A549 (cell line): Measurements from ENCODE around the gene PCYT2. TPM values are rescaled to one million over a fixed set of nuclear protein-coding genes. Genes with fewer than 3 reads are reported as not detected.

Source experiments
- ATAC-seq, 2 experiments: fragments of 200-7000 bp in 1 of 2; fragments of >200 bp in 1 of 2; cut with Nextera tagmentation in 1 of 2; cut with Tn5 transposase in 1 of 2; 3 replicates each; pipeline versions ENCODE4 v1.8.0 to v1.9.1; 2018 to 2020; ENCODE audit warnings: mild to moderate bottlenecking in 1 of 2, moderate library complexity in 1 of 2
- CTCF ChIA-PET: fragments of 300-600 bp; sonication (Branson Sonifier 250); formaldehyde crosslinking; extraction: SDS; loops from one replicate; lab custom pipeline; 2021; ENCODE audit warnings: antibody characterized with exemption, inconsistent platforms; lab: Yijun Ruan, JAX
- POLR2A ChIA-PET: fragments of 350-600 bp; formaldehyde crosslinking; extraction: SDS; loops from one replicate; lab custom pipeline; 2021; ENCODE audit warnings: antibody characterized with exemption, inconsistent platforms; lab: Yijun Ruan, JAX
- DNase-seq, 2 experiments: peaks; one replicate each; pipeline versions ENCODE4 v3.0.0 to v3.0.0-alpha.2; 2011 to 2016; ENCODE audit warnings: low read depth in 1 of 2, low spot score in 1 of 2
- FAIRE-seq: peaks from 2 replicates; lab custom pipeline; 2011; peaks lifted over from hg19 to GRCh38; lab: Jason Lieb, UNC
- H3K27ac ChIP-seq, 2 experiments: fragments of >200 bp; sonication (Bioruptor Twin); formaldehyde crosslinking; 3 replicates each; pipeline ENCODE4 v1.5.1; 2016 to 2017
- H3K4me1 ChIP-seq: fragments of >200 bp; sonication (Bioruptor Twin); formaldehyde crosslinking; 3 replicates; pipeline ENCODE4 v1.6.1; 2016
- H3K4me2 ChIP-seq: fragments of >200 bp; sonication (Bioruptor Twin); formaldehyde crosslinking; 3 replicates; pipeline ENCODE4 v1.6.1; 2016
- H3K4me3 ChIP-seq: fragments of >200 bp; sonication (Bioruptor Twin); formaldehyde crosslinking; 3 replicates; pipeline ENCODE4 v1.5.1; 2016
- H3K9me3 ChIP-seq: fragments of >200 bp; sonication (Bioruptor Twin); formaldehyde crosslinking; 3 replicates; pipeline ENCODE4 v1.6.1; 2016
- BCL3 ChIP-seq: fragments of >200 bp; sonication (Bioruptor Twin); formaldehyde crosslinking; IDR thresholded peaks from 3 replicates; pipeline ENCODE4 v1.6.1; 2016
- BHLHE40 ChIP-seq: IDR thresholded peaks from 2 replicates; pipeline ENCODE4 v1.6.1; 2012; ENCODE audit warnings: low read depth, low read length, inconsistent platforms
- EHF ChIP-seq: fragments of 250-450 bp; sonication (Bioruptor Pico); IDR thresholded peaks from 2 replicates; pipeline ENCODE4 v1.5.0; 2020; ENCODE audit warnings: mild to moderate bottlenecking
- EHMT2 ChIP-seq: fragments of 200-600 bp; sonication (generic); IDR thresholded peaks from 2 replicates; pipeline ENCODE4 v1.6.1; 2016; ENCODE audit warnings: antibody characterized with exemption, low read depth, mild to moderate bottlenecking, moderate library complexity
- FOSB ChIP-seq: fragments of 250-450 bp; sonication (Bioruptor Pico); IDR thresholded peaks from 2 replicates; pipeline ENCODE4 v1.5.0; 2020; ENCODE audit warnings: mild to moderate bottlenecking, moderate library complexity
- FOSL2 ChIP-seq, 2 experiments: fragments of 450-650 bp in 1 of 2; fragments of >200 bp in 1 of 2; sonication (Bioruptor Twin) in 1 of 2; formaldehyde crosslinking; IDR thresholded peaks; 2 replicates each; pipeline versions ENCODE4 v1.5.0 to v1.6.1; 2016 to 2020; ENCODE audit warnings: mild to moderate bottlenecking in 1 of 2, moderate library complexity in 1 of 2
- FOXS1 ChIP-seq: fragments of 250-450 bp; sonication (Bioruptor Pico); IDR thresholded peaks from 2 replicates; pipeline ENCODE4 v1.5.0; 2020; ENCODE audit warnings: mild to moderate bottlenecking, moderate library complexity
- HES2 ChIP-seq: fragments of >200 bp; sonication (Bioruptor Twin); formaldehyde crosslinking; IDR thresholded peaks from 2 replicates; pipeline ENCODE4 v1.6.1; 2016
- HOXB13 ChIP-seq: fragments of 250-450 bp; sonication (Bioruptor Pico); IDR thresholded peaks from 2 replicates; pipeline ENCODE4 v1.5.0; 2020; ENCODE audit warnings: low read depth, mild to moderate bottlenecking, moderate library complexity
- HOXB5 ChIP-seq: fragments of 250-450 bp; sonication (Bioruptor Pico); IDR thresholded peaks from 2 replicates; pipeline ENCODE4 v1.5.0; 2020; ENCODE audit warnings: mild to moderate bottlenecking, moderate library complexity
- KDM1A ChIP-seq: fragments of 200-600 bp; sonication (generic); IDR thresholded peaks from 2 replicates; pipeline ENCODE4 v1.6.1; 2016; ENCODE audit warnings: low read depth, mild to moderate bottlenecking
- KDM5A ChIP-seq: fragments of 200-600 bp; sonication (generic); IDR thresholded peaks from 2 replicates; pipeline ENCODE4 v1.6.1; 2016; ENCODE audit warnings: antibody characterized with exemption, mild to moderate bottlenecking
- MAX ChIP-seq: IDR thresholded peaks from 2 replicates; pipeline ENCODE4 v1.6.1; 2012
- MYC ChIP-seq: IDR thresholded peaks from 2 replicates; pipeline ENCODE4 v1.6.1; 2012; ENCODE audit warnings: mild to moderate bottlenecking, inconsistent platforms, low read length, improper control_type of control experiment, borderline replicate concordance
- NPAS2 ChIP-seq: fragments of 250-450 bp; sonication (Bioruptor Pico); IDR thresholded peaks from 2 replicates; pipeline ENCODE4 v1.8.0; 2022; ENCODE audit warnings: mild to moderate bottlenecking, moderate library complexity, borderline replicate concordance
- PBX3 ChIP-seq: IDR thresholded peaks from 2 replicates; pipeline ENCODE4 v1.6.1; 2012
- PHF8 ChIP-seq: fragments of 200-600 bp; sonication (generic); IDR thresholded peaks from 2 replicates; pipeline ENCODE4 v1.6.1; 2016; ENCODE audit warnings: low read depth, mild to moderate bottlenecking, antibody characterized with exemption, moderate library complexity, borderline replicate concordance
- POLR2A ChIP-seq: IDR thresholded peaks from 2 replicates; pipeline ENCODE4 v1.6.1; 2012; ENCODE audit warnings: mild to moderate bottlenecking, low read length
- POLR2AphosphoS2 ChIP-seq: conservative IDR thresholded peaks from 2 replicates; pipeline ENCODE4 v1.6.1; 2012; ENCODE audit warnings: low read length, improper control_type of control experiment, inconsistent platforms
- RNF2 ChIP-seq: fragments of 200-600 bp; sonication (generic); IDR thresholded peaks from 2 replicates; pipeline ENCODE4 v1.6.1; 2016; ENCODE audit warnings: low read depth, mild to moderate bottlenecking, antibody characterized with exemption, moderate library complexity, borderline replicate concordance
- TP53 ChIP-seq: fragments of 250-450 bp; sonication (Bioruptor Pico); IDR thresholded peaks from 2 replicates; pipeline ENCODE4 v1.5.0; 2021; ENCODE audit warnings: mild to moderate bottlenecking, moderate library complexity
- USF2 ChIP-seq: fragments of 450-650 bp; IDR thresholded peaks from 2 replicates; pipeline ENCODE4 v1.6.1; 2014; ENCODE audit warnings: antibody characterized with exemption
- WGBS: methylation state at CpG from one replicate; pipeline ENCODE4 v1.1.6; 2017; ENCODE audit errors: missing lambda C conversion rate; 5-methylcytosine and 5-hydroxymethylcytosine counted together
- polyA plus RNA-seq, 4 experiments: library from polyadenylated mRNA; depleted of rRNA in 3 of 4; stranded (reverse); fragments of >200 nt; fragmentation: RNase III in 1 of 4; extraction: RNeasy Plus Mini Kit Qiagen cat#74134 plus additional on column Dnase treatment in 1 of 4; gene quantifications; 2 replicates in 3 of 4; 3 replicates in 1 of 4; pipeline ENCODE4 v1.2.3, GENCODE V29; 2011 to 2017

The PCYT2 gene
- polyA plus RNA-seq, 2 of the 4 experiments (the other 2 are of a cell fraction), result 7.1 to 17.0 TPM

- Histone ChIP-seq H3K4me1 (peaks cover 50% of the 10 kb centered on the region), H3K9me3 (no peaks in the 10 kb centered on the region), H3K4me3 (peak overlapping the region; percentile 99; the same call in 1 of the 3 replicates), H3K27ac (peak overlapping the region; percentile 97 to 100), H3K4me2 (peak overlapping the region; percentile 97)
- no peak for FAIRE-seq
- peak; percentile 84 for TF ChIP-seq PBX3
- no peak for TF ChIP-seq BHLHE40
- no peak for TF ChIP-seq HOXB13 (CRISPR knock-in tag)
- no peak for TF ChIP-seq USF2
- peak; percentile 83; the same call in 1 of the 2 replicates for TF ChIP-seq POLR2AphosphoS2
- no peak; the same call in 2 of the 3 replicates for TF ChIP-seq BCL3
- TF ChIP-seq EHMT2, result no peak
- TF ChIP-seq PHF8, result no peak
- no peak for TF ChIP-seq HES2
- no peak for TF ChIP-seq FOXS1 (CRISPR knock-in tag)
- no peak for TF ChIP-seq NPAS2 (CRISPR knock-in tag)
- TF ChIP-seq MYC, result no peak
- TF ChIP-seq TP53 (CRISPR knock-in tag), result 0 out of 2 replicates have a peak, but pooled peaks have one; percentile 41
- no peak; the same call in 1 of the 2 replicates for TF ChIP-seq HOXB5 (CRISPR knock-in tag)
- peak; percentile 34; the same call in 1 of the 2 replicates for TF ChIP-seq RNF2
- TF ChIP-seq KDM1A, result no peak
- peak; percentile 21; the same call in 1 of the 2 replicates for TF ChIP-seq POLR2A
- no peak for TF ChIP-seq EHF
- TF ChIP-seq FOSL2 (IDR thresholded peaks at IDR 0.05), result no peak
- TF ChIP-seq FOSL2 (CRISPR knock-in tag; IDR thresholded peaks at IDR 0.05), result no peak
- TF ChIP-seq MAX, result 0 out of 2 replicates have a peak, but pooled peaks have one; percentile 13
- no peak for TF ChIP-seq FOSB
- TF ChIP-seq KDM5A, result no peak
- ChIA-PET POLR2A (interaction anchor here (0.6 to 1.9 kb wide), 4 partner anchors 8 to 309 kb away, joined by 3 to 7 read pairs (median 5); partner anchors contain the start of gene P4HB), CTCF (interaction anchor here (0.6 to 8.6 kb wide), 36 partner anchors 10 to 269 kb away, joined by 3 to 126 read pairs (median 6); partner anchors contain the start of genes ALYREF, ANAPC11, CENPX and MAFG)
- 54% methylated on average over 24 of the region's 30 CpGs for WGBS
- peak; percentile 58 to 91 for DNase-seq
- ATAC-seq, result peak; percentile 23 to 36
Observed at GRCh38 chr17:81868674-81869220, 42.5 kb downstream of the PCYT2 start.
